WTC11 (cell line): ENCODE results near the gene ABHD13. TPM values are rescaled to one million over a fixed set of nuclear protein-coding genes. Genes with fewer than 3 reads are reported as not detected.

Experiments used
- ATAC-seq: fragments of 200-7000 bp; cut with Tn5 transposase; 2 replicates; pipeline ENCODE4 v1.10.0; 2021; ENCODE audit warnings: mild to moderate bottlenecking, moderate library complexity
- CTCF ChIA-PET: fragments of 300-600 bp; sonication (Branson Sonifier 250); formaldehyde crosslinking; loops from one replicate; lab custom pipeline; 2021; ENCODE audit warnings: antibody characterized with exemption; lab: Charles Lee
- POLR2A ChIA-PET: fragments of 350-600 bp; sonication (Branson Sonifier 250); formaldehyde crosslinking; loops from one replicate; lab custom pipeline; 2021; ENCODE audit warnings: antibody characterized with exemption; lab: Charles Lee
- DNase-seq: peaks from one replicate; pipeline ENCODE4 v3.0.0; 2021; ENCODE audit warnings: low spot score
- H3K27ac Mint-ChIP-seq: 2 replicates; pipeline ENCODE4 v1.8.0; 2021; ENCODE audit warnings: mixed read lengths
- H3K27me3 Mint-ChIP-seq: 2 replicates; pipeline ENCODE4 v1.8.0; 2021; ENCODE audit warnings: low read depth, mild to moderate bottlenecking, moderate library complexity, mixed read lengths
- H3K36me3 Mint-ChIP-seq: 2 replicates; pipeline ENCODE4 v1.8.0; 2021; ENCODE audit warnings: mixed read lengths
- H3K4me1 Mint-ChIP-seq: 2 replicates; pipeline ENCODE4 v1.8.0; 2022; ENCODE audit warnings: mixed read lengths
- H3K4me3 Mint-ChIP-seq: 2 replicates; pipeline ENCODE4 v1.8.0; 2021; ENCODE audit warnings: mild to moderate bottlenecking, moderate library complexity, mixed read lengths
- H3K9me3 Mint-ChIP-seq: 2 replicates; pipeline ENCODE4 v1.8.0; 2021; ENCODE audit warnings: mixed read lengths
- CTCF ChIP-seq: fragments of 200-600 bp; IDR thresholded peaks from 2 replicates; pipeline ENCODE4 v1.8.0; 2022; ENCODE audit warnings: antibody characterized with exemption
- FOXK1 ChIP-seq: sonication (generic); formaldehyde crosslinking; IDR thresholded peaks from 2 replicates; pipeline ENCODE4 v1.8.0; 2022; ENCODE audit warnings: mild to moderate bottlenecking, moderate library complexity, missing genetic modification reagents
- GTF2I ChIP-seq: fragments of 250-450 bp; sonication (Bioruptor Pico); conservative IDR thresholded peaks from 2 replicates; pipeline ENCODE4 v1.4.0; 2021; ENCODE audit warnings: mild to moderate bottlenecking
- JAZF1 ChIP-seq: fragments of 250-450 bp; sonication (Bioruptor Pico); IDR thresholded peaks from 2 replicates; pipeline ENCODE4 v1.9.0; 2021; ENCODE audit warnings: moderate library complexity, mild to moderate bottlenecking, inconsistent platforms
- JUN ChIP-seq: sonication (generic); formaldehyde crosslinking; IDR thresholded peaks from 2 replicates; pipeline ENCODE4 v1.8.0; 2023; ENCODE audit warnings: mild to moderate bottlenecking, missing genetic modification reagents
- OVOL2 ChIP-seq: fragments of 250-450 bp; sonication (Bioruptor Pico); IDR thresholded peaks from 2 replicates; pipeline ENCODE4 v1.9.0; 2021; ENCODE audit warnings: mild to moderate bottlenecking, borderline replicate concordance
- PREB ChIP-seq: sonication (generic); formaldehyde crosslinking; IDR thresholded peaks from 2 replicates; pipeline ENCODE4 v1.8.1; 2022; ENCODE audit warnings: mild to moderate bottlenecking, missing genetic modification reagents, moderate library complexity, borderline replicate concordance
- PRRX2 ChIP-seq: fragments of 250-450 bp; sonication (Bioruptor Pico); IDR thresholded peaks from 2 replicates; pipeline ENCODE4 v1.8.0; 2021; ENCODE audit warnings: mild to moderate bottlenecking
- SP1 ChIP-seq: sonication (generic); formaldehyde crosslinking; conservative IDR thresholded peaks from 2 replicates; pipeline ENCODE4 v1.8.1; 2022; ENCODE audit warnings: missing genetic modification reagents
- ZNF232 ChIP-seq: sonication (generic); formaldehyde crosslinking; IDR thresholded peaks from 2 replicates; pipeline ENCODE4 v1.8.0; 2022; ENCODE audit warnings: mild to moderate bottlenecking, missing genetic modification reagents
- ZNF423 ChIP-seq: fragments of 250-450 bp; sonication (Bioruptor Pico); IDR thresholded peaks from 2 replicates; pipeline ENCODE4 v2.1.2; 2022; ENCODE audit warnings: mild to moderate bottlenecking, moderate library complexity
- total RNA-seq: library from RNA; stranded (reverse); gene quantifications from 3 replicates; pipeline ENCODE4 v1.2.3, GENCODE V29; 2021
- TF ChIP-seq, protein P1 (sequence below): sonication (generic); formaldehyde crosslinking; conservative IDR thresholded peaks from 2 replicates; pipeline ENCODE4 v1.8.1; 2023; ENCODE audit warnings: mild to moderate bottlenecking, low read depth, missing genetic modification reagents, moderate library complexity
- TF ChIP-seq, protein P2 (sequence below): sonication (generic); formaldehyde crosslinking; IDR thresholded peaks from 2 replicates; pipeline ENCODE4 v1.8.1; 2023; ENCODE audit warnings: mild to moderate bottlenecking, missing genetic modification reagents
- TF ChIP-seq, protein P3 (sequence below): sonication (generic); formaldehyde crosslinking; IDR thresholded peaks from 2 replicates; pipeline ENCODE4 v1.8.0; 2022; ENCODE audit warnings: missing genetic modification reagents

Gene ABHD13
- total RNA-seq, 1 experiment from 2014 or later: 5.4 TPM

DNA sequence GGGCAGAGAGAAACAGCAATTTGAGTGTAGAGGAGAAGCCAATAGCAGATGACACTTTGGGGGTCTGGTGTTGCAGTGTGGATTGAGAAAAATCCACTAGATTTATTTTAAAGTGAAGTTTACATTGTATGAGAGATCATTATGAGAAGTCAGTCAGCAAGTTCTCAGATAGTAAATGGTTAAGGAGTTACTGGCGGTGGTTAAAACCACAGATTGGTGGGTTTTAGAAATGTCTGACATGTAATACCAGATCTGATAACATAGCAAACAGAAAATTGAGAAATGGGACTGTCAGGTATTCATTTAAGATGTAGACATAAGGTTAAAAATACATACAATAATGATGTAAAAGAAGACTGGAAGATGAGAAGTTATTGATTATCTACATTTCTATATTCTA lies 7.2 kb downstream of the ABHD13 start:
- H3K27me3 Mint-ChIP-seq: no peaks in the 10 kb centered on the region
- H3K9me3 Mint-ChIP-seq: no peaks in the 10 kb centered on the region
- ChIA-PET POLR2A (interaction anchor here (0.6 kb wide), 1 partner anchor 275 kb away, joined by 3 read pairs; no protein-coding TSS in a partner anchor), CTCF (no interaction called here)
- no peak overlapping the region for H3K27ac Mint-ChIP-seq
- ATAC-seq (no peak), DNase-seq (no peak)
- TF ChIP-seq FOXK1 (CRISPR knock-in tag): no peak
- TF ChIP-seq, protein P1, sequence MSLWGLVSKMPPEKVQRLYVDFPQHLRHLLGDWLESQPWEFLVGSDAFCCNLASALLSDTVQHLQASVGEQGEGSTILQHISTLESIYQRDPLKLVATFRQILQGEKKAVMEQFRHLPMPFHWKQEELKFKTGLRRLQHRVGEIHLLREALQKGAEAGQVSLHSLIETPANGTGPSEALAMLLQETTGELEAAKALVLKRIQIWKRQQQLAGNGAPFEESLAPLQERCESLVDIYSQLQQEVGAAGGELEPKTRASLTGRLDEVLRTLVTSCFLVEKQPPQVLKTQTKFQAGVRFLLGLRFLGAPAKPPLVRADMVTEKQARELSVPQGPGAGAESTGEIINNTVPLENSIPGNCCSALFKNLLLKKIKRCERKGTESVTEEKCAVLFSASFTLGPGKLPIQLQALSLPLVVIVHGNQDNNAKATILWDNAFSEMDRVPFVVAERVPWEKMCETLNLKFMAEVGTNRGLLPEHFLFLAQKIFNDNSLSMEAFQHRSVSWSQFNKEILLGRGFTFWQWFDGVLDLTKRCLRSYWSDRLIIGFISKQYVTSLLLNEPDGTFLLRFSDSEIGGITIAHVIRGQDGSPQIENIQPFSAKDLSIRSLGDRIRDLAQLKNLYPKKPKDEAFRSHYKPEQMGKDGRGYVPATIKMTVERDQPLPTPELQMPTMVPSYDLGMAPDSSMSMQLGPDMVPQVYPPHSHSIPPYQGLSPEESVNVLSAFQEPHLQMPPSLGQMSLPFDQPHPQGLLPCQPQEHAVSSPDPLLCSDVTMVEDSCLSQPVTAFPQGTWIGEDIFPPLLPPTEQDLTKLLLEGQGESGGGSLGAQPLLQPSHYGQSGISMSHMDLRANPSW (CRISPR knock-in tag): no peak
- H3K36me3 Mint-ChIP-seq: peaks cover 7% of the 10 kb centered on the region
- no peak overlapping the region for H3K4me3 Mint-ChIP-seq
- peaks cover 2% of the 10 kb centered on the region; the same call in 1 of the 2 replicates for H3K4me1 Mint-ChIP-seq

DNA sequence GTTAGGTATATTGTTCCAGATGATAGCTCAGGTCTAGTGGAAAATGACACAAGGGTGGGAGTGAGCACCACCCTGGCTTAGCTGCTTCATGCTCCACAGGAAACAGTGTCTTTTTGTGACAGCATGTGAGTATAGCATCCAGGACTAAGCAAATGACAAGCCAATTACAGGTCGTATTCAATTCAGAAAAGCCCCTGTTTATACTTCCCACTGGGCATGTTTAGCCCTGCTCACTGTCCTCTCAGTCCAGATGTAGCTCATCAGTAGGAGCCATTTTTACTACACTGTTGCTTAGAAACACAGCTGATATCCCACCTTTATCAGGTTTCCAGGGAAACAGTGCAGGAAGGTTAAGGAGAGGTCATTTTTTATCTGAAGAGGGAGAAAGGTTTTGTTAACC lies 8.0 kb downstream of the ABHD13 start:
- Mint-ChIP-seq H3K36me3 (peaks cover 7% of the 10 kb centered on the region), H3K4me3 (no peak overlapping the region), H3K27ac (no peak overlapping the region), H3K4me1 (peaks cover 2% of the 10 kb centered on the region; the same call in 1 of the 2 replicates), H3K9me3 (no peaks in the 10 kb centered on the region), H3K27me3 (no peaks in the 10 kb centered on the region)
- TF ChIP-seq ZNF423 (CRISPR knock-in tag): no peak
- TF ChIP-seq ZNF232 (CRISPR knock-in tag): no peak
- no peak for TF ChIP-seq JUN
- TF ChIP-seq OVOL2 (CRISPR knock-in tag): no peak
- TF ChIP-seq GTF2I: no peak
- TF ChIP-seq SP1 (CRISPR knock-in tag): no peak
- TF ChIP-seq, protein P2, sequence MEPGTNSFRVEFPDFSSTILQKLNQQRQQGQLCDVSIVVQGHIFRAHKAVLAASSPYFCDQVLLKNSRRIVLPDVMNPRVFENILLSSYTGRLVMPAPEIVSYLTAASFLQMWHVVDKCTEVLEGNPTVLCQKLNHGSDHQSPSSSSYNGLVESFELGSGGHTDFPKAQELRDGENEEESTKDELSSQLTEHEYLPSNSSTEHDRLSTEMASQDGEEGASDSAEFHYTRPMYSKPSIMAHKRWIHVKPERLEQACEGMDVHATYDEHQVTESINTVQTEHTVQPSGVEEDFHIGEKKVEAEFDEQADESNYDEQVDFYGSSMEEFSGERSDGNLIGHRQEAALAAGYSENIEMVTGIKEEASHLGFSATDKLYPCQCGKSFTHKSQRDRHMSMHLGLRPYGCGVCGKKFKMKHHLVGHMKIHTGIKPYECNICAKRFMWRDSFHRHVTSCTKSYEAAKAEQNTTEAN (CRISPR knock-in tag): no peak
- no peak for TF ChIP-seq PREB (CRISPR knock-in tag)
- no peak for TF ChIP-seq PRRX2 (CRISPR knock-in tag)
- no peak for TF ChIP-seq CTCF
- TF ChIP-seq, protein P3, sequence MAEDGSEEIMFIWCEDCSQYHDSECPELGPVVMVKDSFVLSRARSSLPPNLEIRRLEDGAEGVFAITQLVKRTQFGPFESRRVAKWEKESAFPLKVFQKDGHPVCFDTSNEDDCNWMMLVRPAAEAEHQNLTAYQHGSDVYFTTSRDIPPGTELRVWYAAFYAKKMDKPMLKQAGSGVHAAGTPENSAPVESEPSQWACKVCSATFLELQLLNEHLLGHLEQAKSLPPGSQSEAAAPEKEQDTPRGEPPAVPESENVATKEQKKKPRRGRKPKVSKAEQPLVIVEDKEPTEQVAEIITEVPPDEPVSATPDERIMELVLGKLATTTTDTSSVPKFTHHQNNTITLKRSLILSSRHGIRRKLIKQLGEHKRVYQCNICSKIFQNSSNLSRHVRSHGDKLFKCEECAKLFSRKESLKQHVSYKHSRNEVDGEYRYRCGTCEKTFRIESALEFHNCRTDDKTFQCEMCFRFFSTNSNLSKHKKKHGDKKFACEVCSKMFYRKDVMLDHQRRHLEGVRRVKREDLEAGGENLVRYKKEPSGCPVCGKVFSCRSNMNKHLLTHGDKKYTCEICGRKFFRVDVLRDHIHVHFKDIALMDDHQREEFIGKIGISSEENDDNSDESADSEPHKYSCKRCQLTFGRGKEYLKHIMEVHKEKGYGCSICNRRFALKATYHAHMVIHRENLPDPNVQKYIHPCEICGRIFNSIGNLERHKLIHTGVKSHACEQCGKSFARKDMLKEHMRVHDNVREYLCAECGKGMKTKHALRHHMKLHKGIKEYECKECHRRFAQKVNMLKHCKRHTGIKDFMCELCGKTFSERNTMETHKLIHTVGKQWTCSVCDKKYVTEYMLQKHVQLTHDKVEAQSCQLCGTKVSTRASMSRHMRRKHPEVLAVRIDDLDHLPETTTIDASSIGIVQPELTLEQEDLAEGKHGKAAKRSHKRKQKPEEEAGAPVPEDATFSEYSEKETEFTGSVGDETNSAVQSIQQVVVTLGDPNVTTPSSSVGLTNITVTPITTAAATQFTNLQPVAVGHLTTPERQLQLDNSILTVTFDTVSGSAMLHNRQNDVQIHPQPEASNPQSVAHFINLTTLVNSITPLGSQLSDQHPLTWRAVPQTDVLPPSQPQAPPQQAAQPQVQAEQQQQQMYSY: no peak
- no peak for TF ChIP-seq JAZF1 (CRISPR knock-in tag)
- ChIA-PET POLR2A (interaction anchor here (0.6 kb wide), 1 partner anchor 274 kb away, joined by 3 read pairs; no protein-coding TSS in a partner anchor), CTCF (no interaction called here)
- no peak for DNase-seq
- no peak for ATAC-seq
